ENCODE data around the gene STIL.

DNA sequence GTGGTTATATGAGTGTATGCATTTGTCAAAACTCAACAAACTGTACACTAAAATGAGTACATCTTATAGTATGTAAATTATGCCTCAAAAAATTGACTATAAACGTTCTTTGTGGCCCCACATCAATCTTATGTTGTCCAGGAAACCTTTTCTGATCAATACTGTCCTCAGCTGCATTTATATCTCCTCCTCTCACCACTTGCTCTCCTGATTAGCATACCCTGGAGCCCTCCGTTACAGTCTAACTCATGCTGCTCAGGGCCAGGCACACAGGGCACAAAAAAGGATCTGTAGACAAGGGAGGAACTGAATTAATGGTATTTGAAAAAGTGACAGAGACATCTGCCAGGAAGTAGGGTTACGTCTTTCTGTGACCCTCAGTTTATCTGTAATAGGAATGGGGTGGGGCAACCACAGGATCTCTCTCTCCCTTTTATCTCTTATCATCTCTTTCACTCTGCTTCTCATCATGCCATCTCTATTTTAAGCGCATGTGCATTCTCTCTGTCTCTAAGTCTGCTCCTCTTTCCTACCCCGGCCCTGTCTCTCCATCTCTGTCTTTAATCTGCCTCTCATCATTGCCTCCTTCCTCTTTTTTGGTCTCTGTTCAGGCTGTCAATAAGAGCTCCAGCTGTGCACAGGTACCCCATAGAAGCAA, 74.9 kb downstream of the STIL start:
- TF ChIP-seq ZNF274 (IDR thresholded peaks at IDR 0.05; ENCODE audit: low read depth, low read length) (no peak), SUZ12 (IDR thresholded peaks at IDR 0.05; ENCODE audit: extremely low read depth, insufficient read depth, insufficient read length) (no peak)
